GM13976 (cell line): Measurements from ENCODE around the gene MYO10.

Source experiments
- DNase-seq: peaks from one replicate; pipeline ENCODE4 v3.0.0; 2012; ENCODE audit warnings: low spot score
- in situ Hi-C: fragments of 300-500 bp; cut with MboI; formaldehyde crosslinking; loops from one replicate; pipeline ENCODE4 v1.12.0; 2022; ENCODE audit warnings: low sequenced_read_pairs, mixed read lengths, inconsistent platforms; ENCODE audit not compliant: unreplicated experiment
- TF ChIP-seq, protein P1 (sequence below): IDR thresholded peaks from 2 replicates; pipeline ENCODE4 v1.5.1; 2012; ENCODE audit warnings: borderline replicate concordance, mild to moderate bottlenecking; ENCODE audit not compliant: insufficient read depth; ENCODE audit errors: extremely low read depth, missing control alignments, control extremely low read depth

Gene MYO10

DNA sequence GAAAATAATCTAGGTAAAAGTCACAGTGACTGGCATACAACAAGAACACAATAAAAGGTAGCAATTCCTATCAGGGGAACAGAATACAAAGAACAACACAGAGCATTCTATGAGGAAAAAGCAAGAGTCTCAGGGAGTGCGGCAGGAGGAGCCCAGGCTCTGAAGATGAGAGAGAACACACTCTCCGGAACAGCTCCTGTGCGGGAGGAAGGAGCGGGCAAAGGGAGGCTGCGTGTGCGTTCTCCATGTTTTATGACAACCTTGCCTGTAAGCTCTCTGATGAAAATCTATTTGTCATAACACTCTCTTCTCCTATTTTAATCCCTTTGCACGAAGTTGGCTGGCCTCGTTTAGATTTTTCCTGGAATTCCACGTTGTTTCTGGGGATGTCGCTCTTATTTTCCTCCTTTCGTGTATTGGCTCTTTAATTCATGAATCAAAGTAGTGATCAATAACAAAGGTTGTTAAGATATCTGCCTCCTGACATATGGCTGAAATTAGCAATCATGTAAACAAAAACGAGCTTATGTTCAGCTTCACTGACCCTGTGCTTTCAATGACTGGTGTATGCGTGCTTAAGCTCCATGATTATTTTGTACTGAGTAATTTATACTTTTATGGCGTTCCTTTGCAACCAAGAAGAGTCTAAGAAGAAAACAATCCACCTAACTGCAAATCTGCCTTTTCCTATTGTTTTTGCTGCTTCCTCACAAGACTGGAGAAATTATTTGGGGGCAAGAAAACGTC lies 109.5 kb downstream of the MYO10 start:
- TF ChIP-seq, protein P1, sequence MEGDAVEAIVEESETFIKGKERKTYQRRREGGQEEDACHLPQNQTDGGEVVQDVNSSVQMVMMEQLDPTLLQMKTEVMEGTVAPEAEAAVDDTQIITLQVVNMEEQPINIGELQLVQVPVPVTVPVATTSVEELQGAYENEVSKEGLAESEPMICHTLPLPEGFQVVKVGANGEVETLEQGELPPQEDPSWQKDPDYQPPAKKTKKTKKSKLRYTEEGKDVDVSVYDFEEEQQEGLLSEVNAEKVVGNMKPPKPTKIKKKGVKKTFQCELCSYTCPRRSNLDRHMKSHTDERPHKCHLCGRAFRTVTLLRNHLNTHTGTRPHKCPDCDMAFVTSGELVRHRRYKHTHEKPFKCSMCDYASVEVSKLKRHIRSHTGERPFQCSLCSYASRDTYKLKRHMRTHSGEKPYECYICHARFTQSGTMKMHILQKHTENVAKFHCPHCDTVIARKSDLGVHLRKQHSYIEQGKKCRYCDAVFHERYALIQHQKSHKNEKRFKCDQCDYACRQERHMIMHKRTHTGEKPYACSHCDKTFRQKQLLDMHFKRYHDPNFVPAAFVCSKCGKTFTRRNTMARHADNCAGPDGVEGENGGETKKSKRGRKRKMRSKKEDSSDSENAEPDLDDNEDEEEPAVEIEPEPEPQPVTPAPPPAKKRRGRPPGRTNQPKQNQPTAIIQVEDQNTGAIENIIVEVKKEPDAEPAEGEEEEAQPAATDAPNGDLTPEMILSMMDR = no peak
- no peak for DNase-seq
- in situ Hi-C loops = no loop called here

DNA sequence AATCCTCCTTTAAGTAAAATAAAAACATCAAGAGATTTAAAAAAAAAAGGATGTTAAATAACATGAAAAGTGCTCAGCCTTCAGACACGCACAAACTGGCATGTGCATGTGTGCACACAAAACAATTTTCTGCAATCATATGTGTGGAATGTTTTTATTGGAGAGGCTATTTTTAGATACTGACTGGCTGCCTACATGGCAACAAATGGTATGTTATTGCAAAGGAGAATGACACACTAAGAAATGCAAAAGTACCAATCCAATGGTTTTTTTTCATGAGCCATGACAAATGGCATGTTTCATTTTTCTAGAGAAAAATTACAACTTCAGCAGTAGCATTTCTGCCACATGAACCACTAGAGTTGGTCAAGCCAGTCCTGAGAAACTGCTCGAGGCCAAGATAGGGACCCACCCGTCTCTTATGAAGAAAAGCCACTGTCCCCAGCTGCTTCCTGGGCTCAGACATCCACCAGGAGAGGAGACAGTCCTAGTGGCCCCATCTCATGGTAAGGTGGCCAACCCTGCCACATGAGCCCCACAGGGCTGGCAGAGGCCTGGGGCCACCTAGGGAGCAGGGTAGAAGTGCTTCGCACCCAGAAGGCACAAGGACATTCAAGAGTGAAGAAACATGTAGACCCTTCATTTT lies 116.4 kb downstream of the MYO10 start:
- in situ Hi-C loops = no loop called here
- no peak for DNase-seq
- TF ChIP-seq, protein P1 = no peak

DNA sequence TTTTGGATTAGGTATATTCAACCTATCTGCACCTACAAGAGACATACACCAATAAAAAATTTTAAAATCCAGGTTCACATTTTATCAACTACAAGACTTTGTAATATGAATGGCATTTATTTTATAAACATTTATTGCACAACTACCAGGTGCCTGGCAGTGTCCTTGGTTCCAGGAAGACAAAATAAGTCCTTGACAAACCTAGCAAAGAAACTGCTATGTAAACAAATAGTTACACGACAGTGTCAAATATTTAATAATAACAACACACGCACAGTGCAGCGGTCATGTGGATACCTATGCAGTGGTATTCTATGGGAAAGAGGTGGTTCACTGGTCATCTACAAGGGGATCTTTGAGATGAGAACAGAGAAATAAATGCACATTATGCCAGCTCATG lies 120.7 kb downstream of the MYO10 start:
- TF ChIP-seq, protein P1 = no peak
- DNase-seq = no peak
- in situ Hi-C loops = no loop called here

DNA sequence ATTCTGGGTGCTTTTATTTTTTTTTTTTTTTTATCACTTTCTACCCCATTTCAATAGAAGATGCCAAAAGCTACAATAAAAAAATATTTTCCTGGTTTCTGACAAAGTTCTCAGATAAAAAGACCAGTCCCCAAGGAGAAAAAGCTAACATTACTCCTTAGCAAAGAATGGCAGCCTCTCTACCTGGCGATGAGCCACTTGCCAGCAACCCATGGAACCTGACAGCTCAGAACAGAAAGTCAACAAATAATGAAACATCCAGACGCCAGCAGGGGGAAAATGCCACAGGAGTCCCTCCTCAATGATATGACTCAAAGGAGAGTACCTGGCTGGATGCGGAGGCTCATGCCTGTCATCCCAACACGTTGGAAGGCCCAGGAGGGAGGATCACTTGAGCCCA lies 123.2 kb downstream of the MYO10 start:
- DNase-seq = no peak
- TF ChIP-seq, protein P1 = no peak
- in situ Hi-C loops = no loop called here

DNA sequence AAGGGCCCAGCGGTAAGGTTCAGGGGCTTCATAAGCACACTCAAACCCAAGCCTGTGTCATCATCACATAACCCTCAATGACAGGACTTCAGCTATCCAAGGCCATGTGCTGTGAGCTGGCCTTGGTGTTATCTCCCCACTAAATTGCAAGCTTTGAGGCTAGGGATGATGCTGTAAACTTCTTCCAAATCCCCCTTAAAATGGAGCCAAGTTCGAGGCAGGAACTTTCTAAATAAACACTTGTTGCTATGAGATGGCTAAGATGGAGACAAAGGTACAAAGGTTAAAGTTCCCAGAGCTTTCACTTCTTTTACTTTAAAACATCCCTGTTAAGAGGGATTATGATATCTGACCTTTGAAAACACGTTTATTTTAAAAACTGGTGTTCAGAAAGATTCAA lies 123.6 kb downstream of the MYO10 start:
- TF ChIP-seq, protein P1 = no peak
- no peak for DNase-seq
- in situ Hi-C loops = no loop called here

DNA sequence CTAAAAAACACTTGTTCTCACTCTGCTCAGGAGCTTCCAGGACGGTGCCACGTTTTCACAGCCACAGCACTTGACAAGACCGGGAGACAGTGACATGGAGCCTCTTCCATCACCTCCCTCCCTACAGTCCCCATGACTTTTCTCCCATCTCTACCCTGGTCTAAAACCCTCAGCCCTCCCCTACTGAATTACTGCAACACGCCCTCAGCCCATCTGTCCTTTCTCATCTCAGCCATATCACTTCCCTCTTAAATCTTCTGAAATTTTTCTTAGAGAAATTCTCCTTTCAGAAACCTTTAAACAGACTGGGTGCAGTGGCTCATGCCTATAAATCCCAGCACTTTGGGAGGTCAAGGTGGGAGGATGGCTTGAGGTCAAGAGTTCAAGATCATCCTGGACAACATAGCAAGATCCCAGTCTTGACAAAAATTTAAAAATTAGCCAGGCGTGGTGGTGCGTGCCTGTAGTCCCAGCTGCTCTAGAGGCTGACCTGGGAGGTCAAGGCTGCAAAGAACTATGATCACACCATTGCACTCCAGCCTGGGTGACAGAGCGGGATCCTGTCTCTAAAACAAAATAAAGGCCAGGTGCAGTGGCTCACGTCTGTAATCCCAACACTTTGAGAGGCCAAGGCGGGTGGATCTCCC lies 125.8 kb downstream of the MYO10 start:
- TF ChIP-seq, protein P1 = no peak
- DNase-seq = no peak
- in situ Hi-C loops = no loop called here
